AG04449 (cell line): Measurements from ENCODE around the gene CTDP1.

Source experiments
- CTCF ChIA-PET: fragments of 350-600 bp; formaldehyde crosslinking; extraction: SDS; loops from one replicate; lab custom pipeline; 2021; ENCODE audit warnings: antibody characterized with exemption; lab: Yijun Ruan, JAX
- POLR2A ChIA-PET: fragments of 400-600, 350-600 bp; formaldehyde crosslinking; extraction: SDS; loops from one replicate; lab custom pipeline; 2020; ENCODE audit warnings: antibody characterized with exemption, inconsistent platforms; lab: Yijun Ruan, JAX
- DNase-seq: peaks from one replicate; pipeline ENCODE4 v3.0.0-alpha.2; 2010; ENCODE audit warnings: low read depth, low spot score
- H3K4me3 ChIP-seq: 2 replicates; pipeline ENCODE4 v1.5.1; 2011; ENCODE audit warnings: low read depth, mild to moderate bottlenecking, control low read depth, low read length
- CTCF ChIP-seq: IDR thresholded peaks from one replicate; pipeline ENCODE4 v1.5.1; 2011; ENCODE audit warnings: mild to moderate bottlenecking, moderate library complexity, low read length, control low read depth, inconsistent platforms; ENCODE audit not compliant: insufficient read depth; ENCODE audit errors: missing control alignments

CTDP1 gene

GRCh38 chr18:79798999-79799370 lies 119.4 kb downstream of the CTDP1 start:
- ChIA-PET CTCF (no interaction called here), POLR2A (no interaction called here)
- no peak for DNase-seq
- no peak for TF ChIP-seq CTCF
- H3K4me3 ChIP-seq, result no peak overlapping the region

GRCh38 chr18:79799619-79800370 lies 120.2 kb downstream of the CTDP1 start:
- CTCF ChIA-PET, result no interaction called here
- DNase-seq, result no peak
- POLR2A ChIA-PET, result no interaction called here
- no peak for TF ChIP-seq CTCF
- H3K4me3 ChIP-seq, result no peak overlapping the region

- no peak for DNase-seq
- CTCF ChIA-PET, result no interaction called here
- H3K4me3 ChIP-seq, result no peak overlapping the region
- no peak for TF ChIP-seq CTCF
- POLR2A ChIA-PET, result no interaction called here
These were observed 121.0 kb downstream of the CTDP1 start for GRCh38 chr18:79800371-79801180.

- ChIA-PET POLR2A (no interaction called here), CTCF (no interaction called here)
- DNase-seq, result no peak
- H3K4me3 ChIP-seq, result no peak overlapping the region
- TF ChIP-seq CTCF, result no peak
These were observed 121.6 kb downstream of the CTDP1 start for GRCh38 chr18:79801217-79801616.

- CTCF ChIA-PET, result no interaction called here
- POLR2A ChIA-PET, result no interaction called here
- no peak overlapping the region for H3K4me3 ChIP-seq
- DNase-seq, result no peak
- no peak for TF ChIP-seq CTCF
These were observed 122.0 kb downstream of the CTDP1 start for GRCh38 chr18:79801641-79802040.

GRCh38 chr18:79802298-79802697 lies 122.7 kb downstream of the CTDP1 start:
- no peak for TF ChIP-seq CTCF
- CTCF ChIA-PET, result no interaction called here
- no peak for DNase-seq
- POLR2A ChIA-PET, result no interaction called here
- no peak overlapping the region for H3K4me3 ChIP-seq
